Right lobe of liver (tissue), 6 donors: ENCODE data around the gene EIF2B1. TPM values are rescaled to one million over a fixed set of nuclear protein-coding genes. Genes with fewer than 3 reads are reported as not detected.
"Not testable (repeated sequence)": the region's sequence is repeated elsewhere in the genome, so short reads cannot be mapped to it uniquely, and the experiment has no call there.

ENCODE experiments used
- ATAC-seq, 4 donors: fragments of 200-7000 bp; cut with Tn5 transposase; one replicate each; pipeline ENCODE4 v1.9.1; 2020; ENCODE audit warnings: mild to moderate bottlenecking in 4 of 4, moderate library complexity in 4 of 4
- DNase-seq, 3 donors: peaks; one replicate each; pipeline ENCODE4 v3.0.0-alpha.2; 2020
- H3K27ac ChIP-seq, 3 donors: fragments of 200-600 bp; one replicate each; pipeline ENCODE4 v1.8.0; 2022
- H3K27me3 ChIP-seq, 2 donors: fragments of 200-600 bp; one replicate each; pipeline ENCODE4 v1.8.0; 2022
- H3K36me3 ChIP-seq, 4 donors: fragments of 200-600 bp; sonication (generic) in 1 of 4; one replicate each; pipeline versions ENCODE4 v1.5.1 to v1.8.0; 2017 to 2022; ENCODE audit warnings: control low read depth in 1 of 4
- H3K4me1 ChIP-seq, 4 donors: fragments of 200-600 bp; sonication (generic) in 1 of 4; one replicate each; pipeline versions ENCODE4 v1.5.1 to v1.8.0; 2017 to 2022; ENCODE audit warnings: control low read depth in 1 of 4
- H3K4me3 ChIP-seq, 3 donors: fragments of 200-600 bp; one replicate each; pipeline ENCODE4 v1.8.0; 2022
- H3K9me3 ChIP-seq, 4 donors: fragments of 200-600 bp; sonication (generic) in 1 of 4; one replicate each; pipeline versions ENCODE4 v1.5.1 to v1.8.0; 2017 to 2022; ENCODE audit warnings: control low read depth in 1 of 4
- POLR2A ChIP-seq: fragments of 450-650 bp; IDR thresholded peaks from one replicate; pipeline ENCODE4 v1.6.1; 2017; ENCODE audit warnings: antibody characterized with exemption, mild to moderate bottlenecking
- WGBS: methylation state at CpG from one replicate; pipeline ENCODE4 v1.1.6; 2018; ENCODE audit warnings: low coverage, low lambda C conversion rate; ENCODE audit not compliant: insufficient coverage; ENCODE audit errors: missing lambda C conversion rate; 5-methylcytosine and 5-hydroxymethylcytosine counted together
- intact Hi-C, 2 donors: fragments of 100-400 bp; cut with DNase I; formaldehyde crosslinking; loops; one replicate each; pipeline versions ENCODE4 v1.11.2 to v1.14.1; 2022
- total RNA-seq, 6 experiments: library from RNA; depleted of rRNA in 2 of 6; stranded (reverse); fragments of >200 nt in 2 of 6; fragmentation: NEBNext Ultra II Directional in 3 of 6; extraction: Animal tissue kit (Norgen Biotek cat#: 25700) in 3 of 6; gene quantifications; one replicate each; pipeline versions ENCODE4 v1.1.0 to v1.2.4, GENCODE V29; 2016 to 2023
- TF ChIP-seq, protein P1 (sequence below), 4 donors: fragments of 200-600 bp in 3 of 4; fragments of 450-650 bp in 1 of 4; IDR thresholded peaks; one replicate each; pipeline versions ENCODE4 v1.5.1 to v1.8.0; 2016 to 2022; ENCODE audit warnings: antibody characterized with exemption in 4 of 4, mild to moderate bottlenecking in 2 of 4
- donor health status: DM: no; HTN: yes; CAD: no.
- donor health status: DM: no; HTN: no; CAD: no.
- donor health status: DM: no; HTN: no; CAD: no.
- donor health status: DM: no; HTN: yes; CAD: no.
- donor health status: DM: no; HTN: yes; CAD: no.

The EIF2B1 gene
- total RNA-seq, 6 experiments from 2014 or later = 19.3 to 137 (median 22.2) TPM

DNA sequence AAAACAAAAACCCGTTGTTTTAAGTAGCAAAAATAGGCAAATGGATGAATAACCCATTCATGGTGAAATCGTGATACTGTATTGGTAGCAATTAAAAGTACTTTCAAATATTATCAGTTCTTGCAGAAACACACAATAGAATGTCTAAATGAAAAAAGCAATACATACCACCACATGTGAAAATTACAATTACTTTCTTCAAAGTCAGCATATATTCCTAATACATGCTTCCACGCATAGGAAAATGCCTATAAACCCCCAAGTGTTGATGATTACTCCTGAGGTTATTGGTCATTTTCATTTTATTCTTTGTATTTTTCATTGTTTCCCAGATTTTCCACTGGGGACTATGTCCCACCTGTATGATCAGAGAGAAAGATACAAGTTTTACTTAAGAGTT, 16.3 kb downstream of the EIF2B1 start:
- no peak for TF ChIP-seq POLR2A
- TF ChIP-seq, protein P1, sequence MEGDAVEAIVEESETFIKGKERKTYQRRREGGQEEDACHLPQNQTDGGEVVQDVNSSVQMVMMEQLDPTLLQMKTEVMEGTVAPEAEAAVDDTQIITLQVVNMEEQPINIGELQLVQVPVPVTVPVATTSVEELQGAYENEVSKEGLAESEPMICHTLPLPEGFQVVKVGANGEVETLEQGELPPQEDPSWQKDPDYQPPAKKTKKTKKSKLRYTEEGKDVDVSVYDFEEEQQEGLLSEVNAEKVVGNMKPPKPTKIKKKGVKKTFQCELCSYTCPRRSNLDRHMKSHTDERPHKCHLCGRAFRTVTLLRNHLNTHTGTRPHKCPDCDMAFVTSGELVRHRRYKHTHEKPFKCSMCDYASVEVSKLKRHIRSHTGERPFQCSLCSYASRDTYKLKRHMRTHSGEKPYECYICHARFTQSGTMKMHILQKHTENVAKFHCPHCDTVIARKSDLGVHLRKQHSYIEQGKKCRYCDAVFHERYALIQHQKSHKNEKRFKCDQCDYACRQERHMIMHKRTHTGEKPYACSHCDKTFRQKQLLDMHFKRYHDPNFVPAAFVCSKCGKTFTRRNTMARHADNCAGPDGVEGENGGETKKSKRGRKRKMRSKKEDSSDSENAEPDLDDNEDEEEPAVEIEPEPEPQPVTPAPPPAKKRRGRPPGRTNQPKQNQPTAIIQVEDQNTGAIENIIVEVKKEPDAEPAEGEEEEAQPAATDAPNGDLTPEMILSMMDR (IDR thresholded peaks at IDR 0.05) = no peak
- DNase-seq = no peak
- no peak for ATAC-seq
- Histone ChIP-seq H3K27me3 (no peaks in the 10 kb centered on the region), H3K27ac (no peak overlapping the region), H3K36me3 (peaks cover 0 to 87% (median 52%) of the 10 kb centered on the region in 4 donors), H3K4me3 (no peak overlapping the region), H3K9me3 (no peaks in the 10 kb centered on the region), H3K4me1 (no peaks in the 10 kb centered on the region)
- intact Hi-C loops = no loop called here
- 87% methylated on average over 3 of the region's 3 CpGs for WGBS

DNA sequence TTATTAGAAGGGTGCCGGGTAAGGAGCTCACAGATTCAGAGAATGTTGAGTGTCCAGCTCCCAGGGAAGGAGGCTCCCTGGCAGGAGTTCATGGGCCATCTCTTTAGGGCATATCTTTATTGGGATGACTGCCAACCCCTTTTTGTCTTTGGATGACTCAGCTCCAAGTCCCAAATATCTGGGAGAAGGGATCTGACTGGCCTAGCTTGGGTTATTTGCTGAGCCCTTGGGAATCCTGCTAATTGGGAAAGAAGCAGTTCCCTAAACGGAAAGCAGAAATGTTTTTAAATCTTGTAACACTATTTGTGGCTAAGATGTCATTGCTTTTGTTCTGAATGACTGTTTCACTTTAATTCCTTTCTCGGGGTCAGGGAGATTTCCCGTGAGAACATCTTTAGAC, 19.0 kb downstream of the EIF2B1 start:
- H3K4me3 ChIP-seq = no peak overlapping the region
- no peak overlapping the region for H3K27ac ChIP-seq
- WGBS = 87% methylated on average over 3 of the region's 4 CpGs
- no peaks in the 10 kb centered on the region for H3K27me3 ChIP-seq
- no peaks in the 10 kb centered on the region for H3K4me1 ChIP-seq
- intact Hi-C loops = no loop called here
- H3K9me3 ChIP-seq = no peaks in the 10 kb centered on the region
- TF ChIP-seq, protein P1 (IDR thresholded peaks at IDR 0.05) = no peak
- no peak for TF ChIP-seq POLR2A
- DNase-seq (no peak), ATAC-seq (peak in 2 of 4 donors; percentile 33 to 35)
- peaks cover 0 to 87% (median 53%) of the 10 kb centered on the region in 4 donors for H3K36me3 ChIP-seq

DNA sequence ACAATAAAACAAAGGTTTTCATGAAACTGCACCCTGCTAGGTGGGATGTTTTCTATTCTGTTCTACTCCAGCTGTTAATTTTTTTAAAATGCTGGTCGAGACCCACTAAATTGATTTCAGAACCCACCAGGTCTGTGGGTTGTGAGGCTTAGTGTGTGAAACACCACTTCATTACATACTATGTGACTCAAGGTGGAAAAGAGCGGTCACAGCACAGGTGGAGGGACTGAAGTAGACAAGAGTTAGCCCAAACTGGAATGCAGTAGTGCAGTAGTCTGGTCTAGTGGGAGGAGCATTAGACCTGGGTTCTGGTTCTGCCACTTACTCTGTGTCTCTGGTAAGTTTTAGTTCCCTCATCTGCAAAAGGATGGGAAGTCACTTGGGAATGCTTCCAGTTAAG, 19.4 kb downstream of the EIF2B1 start:
- intact Hi-C loops = no loop called here
- no peak for ATAC-seq
- DNase-seq = no peak
- H3K36me3 ChIP-seq = peaks cover 0 to 87% (median 53%) of the 10 kb centered on the region in 4 donors
- H3K27ac ChIP-seq = no peak overlapping the region
- TF ChIP-seq, protein P1 (IDR thresholded peaks at IDR 0.05) = no peak
- no peak for TF ChIP-seq POLR2A
- H3K9me3 ChIP-seq = no peaks in the 10 kb centered on the region
- no peaks in the 10 kb centered on the region for H3K4me1 ChIP-seq
- no peak overlapping the region for H3K4me3 ChIP-seq
- no peaks in the 10 kb centered on the region for H3K27me3 ChIP-seq
- WGBS = 89% methylated on average over 2 of the region's 2 CpGs

DNA sequence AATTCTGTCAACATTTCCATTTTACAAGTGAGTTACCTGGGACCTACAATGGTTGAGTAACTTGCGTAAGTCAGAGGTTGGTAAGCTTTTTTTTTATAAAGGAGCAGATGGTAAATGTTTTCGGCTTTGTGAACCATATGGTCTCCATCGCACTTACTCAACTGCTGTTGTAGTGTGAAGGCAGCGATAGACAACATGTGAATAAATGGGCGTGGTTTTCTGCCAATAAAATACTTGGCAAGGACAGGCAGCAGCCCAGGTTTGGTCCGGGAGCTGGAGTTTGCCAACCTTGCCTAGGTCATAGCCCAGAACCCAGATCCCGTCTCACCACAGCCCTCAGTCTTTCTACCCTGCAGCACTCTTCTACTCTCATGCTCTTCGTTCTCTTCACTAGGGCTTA, 25.3 kb downstream of the EIF2B1 start:
- Histone ChIP-seq H3K9me3 (no peaks in the 10 kb centered on the region), H3K27ac (no peak overlapping the region), H3K27me3 (no peaks in the 10 kb centered on the region), H3K36me3 (peaks cover 0 to 81% (median 40%) of the 10 kb centered on the region in 4 donors), H3K4me3 (no peak overlapping the region), H3K4me1 (peaks cover 0 to 4% (median 0%) of the 10 kb centered on the region in 4 donors)
- ATAC-seq = no peak
- WGBS = 82% methylated on average over 7 of the region's 8 CpGs
- intact Hi-C loops = no loop called here
- TF ChIP-seq, protein P1 (IDR thresholded peaks at IDR 0.05) = no peak
- TF ChIP-seq POLR2A = no peak
- DNase-seq = no peak

DNA sequence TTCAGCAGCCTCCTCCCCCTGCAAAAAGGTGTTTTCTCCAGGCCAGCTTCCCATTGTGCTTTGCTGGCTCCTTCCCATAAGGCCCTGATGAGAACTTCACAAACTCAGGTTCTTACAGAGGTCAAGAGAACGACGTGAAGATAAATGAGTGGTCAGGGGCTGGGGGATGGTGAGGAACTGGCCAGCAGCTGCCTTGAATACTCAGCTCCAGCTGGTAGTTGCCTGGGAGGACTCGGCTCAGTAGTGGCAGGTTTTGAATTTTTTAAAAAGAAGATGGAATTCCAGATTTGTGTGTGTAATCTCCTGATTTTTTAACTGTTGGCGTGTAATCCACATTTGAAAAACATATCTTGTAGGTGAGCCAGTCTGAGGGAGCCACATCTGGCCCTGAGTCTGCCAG, 25.7 kb downstream of the EIF2B1 start:
- no peak overlapping the region for H3K27ac ChIP-seq
- no peaks in the 10 kb centered on the region for H3K27me3 ChIP-seq
- ATAC-seq (no peak), DNase-seq (no peak)
- H3K36me3 ChIP-seq = peaks cover 0 to 77% (median 38%) of the 10 kb centered on the region in 4 donors
- TF ChIP-seq, protein P1 (IDR thresholded peaks at IDR 0.05) = no peak
- no peak for TF ChIP-seq POLR2A
- WGBS = 90% methylated on average over 3 of the region's 4 CpGs
- H3K9me3 ChIP-seq = no peaks in the 10 kb centered on the region
- intact Hi-C loops = no loop called here
- no peak overlapping the region for H3K4me3 ChIP-seq
- peaks cover 0 to 5% (median 2%) of the 10 kb centered on the region in 4 donors for H3K4me1 ChIP-seq

DNA sequence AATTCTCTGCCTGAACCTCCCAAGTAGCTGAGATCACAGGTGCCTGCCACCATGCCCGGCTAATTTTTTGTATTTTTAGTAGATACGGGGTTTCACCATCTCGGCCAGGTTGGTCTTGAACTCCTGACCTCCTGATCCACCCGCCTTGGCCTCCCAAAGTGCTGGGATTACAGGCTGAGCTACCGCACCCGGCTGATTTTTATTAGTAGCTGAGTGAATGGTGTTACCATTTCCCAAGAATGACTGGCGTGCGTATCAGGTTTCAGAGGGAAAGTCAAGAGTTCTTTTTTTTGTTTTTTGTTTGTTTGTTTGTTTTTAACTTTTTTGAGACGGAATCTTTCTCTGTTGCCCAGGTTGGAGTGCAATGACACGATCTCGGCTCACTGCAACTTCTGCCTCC, 30.0 kb downstream of the EIF2B1 start:
- ATAC-seq, H3K4me1 ChIP-seq, H3K9me3 ChIP-seq, intact Hi-C loops, H3K27ac ChIP-seq, H3K27me3 ChIP-seq, H3K4me3 ChIP-seq, DNase-seq: not testable (repeated sequence)
- 72% methylated on average over 7 of the region's 11 CpGs for WGBS
- H3K36me3 ChIP-seq = peaks cover 0 to 40% (median 15%) of the 10 kb centered on the region in 4 donors
